Embryonic facial prominence (tissue), 1 donor: ENCODE data around the gene FLOT2.
"Not testable (repeated sequence)": the region's sequence is repeated elsewhere in the genome, so short reads cannot be mapped to it uniquely, and the experiment has no call there.

ENCODE experiments used
- DNase-seq: peaks from one replicate; pipeline ENCODE4 v3.0.0-alpha.2; 2016; ENCODE audit errors: extremely low spot score

The FLOT2 gene

DNA sequence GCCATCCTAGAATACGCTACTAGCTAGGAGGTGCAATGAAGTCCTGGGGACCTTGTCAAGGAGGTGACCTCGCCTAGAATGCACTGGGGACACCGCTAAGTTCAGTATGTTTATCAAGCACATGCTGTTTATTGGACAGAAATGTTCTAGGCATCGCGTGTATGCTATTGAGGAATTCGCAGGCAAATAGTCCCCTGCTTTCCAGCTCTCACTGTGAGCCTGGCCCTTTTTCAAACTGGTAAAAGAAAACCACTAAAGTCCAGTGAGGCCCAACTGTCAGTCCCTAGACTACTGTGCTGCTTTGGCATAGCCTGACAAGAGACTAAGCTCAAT lies 53.8 kb downstream of the FLOT2 start:
- DNase-seq, result no peak

DNA sequence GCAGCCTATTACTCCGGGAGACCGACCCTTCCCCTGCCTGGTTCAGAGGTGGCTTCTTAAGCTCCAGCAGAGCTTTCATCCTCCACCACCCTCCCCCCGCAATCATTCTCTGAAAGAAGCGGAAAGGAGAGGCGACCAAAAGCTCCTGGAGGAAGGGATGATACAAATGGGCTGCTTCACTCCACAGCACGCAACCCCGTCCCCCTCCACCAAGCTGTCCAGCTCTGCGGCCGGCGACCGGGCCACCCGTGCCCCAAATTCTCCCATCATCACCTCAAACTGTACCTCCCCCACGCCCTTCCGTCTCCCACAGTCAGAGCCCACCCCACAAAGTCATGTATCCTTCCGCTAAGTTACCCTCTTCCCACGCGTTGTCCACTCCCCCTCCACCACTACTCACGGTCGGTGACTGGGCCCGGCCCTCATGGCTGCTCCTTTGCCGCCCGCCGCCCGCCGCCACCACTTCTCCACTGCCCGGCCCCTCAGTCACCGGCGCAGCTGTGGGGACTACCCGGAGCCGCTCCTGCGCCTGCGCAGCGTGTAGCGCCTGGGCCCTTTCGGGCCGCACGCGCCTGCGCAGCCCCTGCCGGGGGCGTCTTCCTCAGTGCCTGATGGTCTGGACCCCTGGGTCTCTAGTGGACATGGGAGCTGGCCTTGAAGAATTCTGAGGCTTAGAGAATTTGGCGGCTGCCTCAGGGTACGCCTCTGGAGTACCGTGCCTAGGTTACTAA lies 55.1 kb downstream of the FLOT2 start, which contains the start of gene FAM222B:
FAM222B (minus strand) TSS at position 509 of the 731 bp plus-strand sequence. CDS start 76,123 bp downstream, outside the sequence.
- DNase-seq, result peak; percentile 51

DNA sequence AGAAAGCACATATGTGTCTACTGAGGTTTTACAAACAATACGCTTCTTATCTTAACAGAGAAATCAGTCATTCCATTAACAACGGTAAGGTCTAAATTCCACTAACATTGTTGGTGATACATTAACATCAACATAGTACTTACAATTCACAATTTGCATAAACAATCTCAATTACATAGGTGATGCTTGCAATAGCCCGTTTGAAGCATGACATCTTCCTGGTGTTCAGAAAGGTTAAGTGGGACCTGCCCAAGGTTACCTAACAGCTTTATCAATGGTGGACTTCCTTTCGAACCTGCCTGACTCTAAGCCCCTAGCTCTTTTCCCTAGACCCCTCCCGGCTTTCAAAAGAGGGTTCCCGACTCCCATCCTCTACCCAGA lies 55.6 kb downstream of the FLOT2 start:
- no peak for DNase-seq

DNA sequence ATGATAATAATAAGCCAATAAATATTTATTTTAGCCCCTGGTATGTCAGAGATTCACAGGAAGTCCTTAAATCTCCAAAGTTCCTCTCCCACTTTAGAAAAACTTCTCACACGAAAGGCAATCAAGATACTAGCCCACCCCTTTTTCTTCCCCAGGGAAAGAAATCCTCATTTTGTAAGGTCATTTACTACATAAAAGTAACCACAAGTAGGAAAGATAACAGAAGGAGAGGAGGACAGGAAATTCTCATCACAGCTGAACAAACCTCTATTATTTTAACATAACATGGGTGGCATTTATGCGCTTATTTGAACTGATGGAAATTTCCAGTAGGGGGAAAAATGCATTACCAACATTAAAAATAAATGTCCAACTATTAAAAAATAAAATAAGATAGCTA lies 58.3 kb downstream of the FLOT2 start:
- DNase-seq, result no peak

DNA sequence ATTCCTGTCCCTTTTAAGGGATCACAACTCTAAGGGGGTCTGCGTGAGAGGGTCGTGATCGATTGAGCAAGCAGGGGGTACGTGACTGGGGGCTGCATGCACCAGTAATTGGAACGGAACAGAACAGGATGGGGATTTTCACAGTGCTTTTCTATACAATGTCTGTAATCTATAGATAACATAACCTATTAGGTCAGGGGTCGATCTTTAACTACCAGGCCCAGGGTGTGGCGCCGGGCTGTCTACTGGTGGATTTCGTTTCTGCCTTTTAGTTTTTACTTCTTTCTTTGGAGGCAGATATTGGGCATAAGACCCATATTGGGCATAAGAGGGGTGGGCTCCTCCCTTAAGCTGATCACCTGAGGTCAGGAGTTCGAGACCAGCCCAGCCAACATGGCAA lies 61.0 kb downstream of the FLOT2 start:
- not testable (repeated sequence) for DNase-seq

DNA sequence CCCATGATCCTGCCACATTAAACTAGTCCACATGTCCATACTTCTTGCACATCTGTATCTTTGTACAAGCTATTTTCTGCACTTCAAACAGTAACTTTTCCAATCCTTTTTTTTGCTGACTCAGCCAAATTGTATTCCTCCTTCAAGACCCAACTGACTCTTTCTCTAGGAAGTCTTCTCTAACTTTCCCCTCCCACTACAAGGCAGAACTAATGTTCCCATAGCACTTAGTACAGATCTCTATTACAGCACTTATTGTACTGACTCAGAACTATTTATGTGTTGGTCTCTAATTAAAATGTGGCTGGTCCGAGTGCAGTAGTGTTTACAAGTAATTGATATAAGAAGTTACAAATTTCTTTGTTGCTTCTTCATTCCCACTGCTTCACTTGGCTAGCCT lies 63.1 kb downstream of the FLOT2 start:
- no peak for DNase-seq
